Measurements from ENCODE around the gene PGPEP1.
"Not testable (repeated sequence)": the region's sequence is repeated elsewhere in the genome, so short reads cannot be mapped to it uniquely, and the experiment has no call there.

Gene PGPEP1

DNA sequence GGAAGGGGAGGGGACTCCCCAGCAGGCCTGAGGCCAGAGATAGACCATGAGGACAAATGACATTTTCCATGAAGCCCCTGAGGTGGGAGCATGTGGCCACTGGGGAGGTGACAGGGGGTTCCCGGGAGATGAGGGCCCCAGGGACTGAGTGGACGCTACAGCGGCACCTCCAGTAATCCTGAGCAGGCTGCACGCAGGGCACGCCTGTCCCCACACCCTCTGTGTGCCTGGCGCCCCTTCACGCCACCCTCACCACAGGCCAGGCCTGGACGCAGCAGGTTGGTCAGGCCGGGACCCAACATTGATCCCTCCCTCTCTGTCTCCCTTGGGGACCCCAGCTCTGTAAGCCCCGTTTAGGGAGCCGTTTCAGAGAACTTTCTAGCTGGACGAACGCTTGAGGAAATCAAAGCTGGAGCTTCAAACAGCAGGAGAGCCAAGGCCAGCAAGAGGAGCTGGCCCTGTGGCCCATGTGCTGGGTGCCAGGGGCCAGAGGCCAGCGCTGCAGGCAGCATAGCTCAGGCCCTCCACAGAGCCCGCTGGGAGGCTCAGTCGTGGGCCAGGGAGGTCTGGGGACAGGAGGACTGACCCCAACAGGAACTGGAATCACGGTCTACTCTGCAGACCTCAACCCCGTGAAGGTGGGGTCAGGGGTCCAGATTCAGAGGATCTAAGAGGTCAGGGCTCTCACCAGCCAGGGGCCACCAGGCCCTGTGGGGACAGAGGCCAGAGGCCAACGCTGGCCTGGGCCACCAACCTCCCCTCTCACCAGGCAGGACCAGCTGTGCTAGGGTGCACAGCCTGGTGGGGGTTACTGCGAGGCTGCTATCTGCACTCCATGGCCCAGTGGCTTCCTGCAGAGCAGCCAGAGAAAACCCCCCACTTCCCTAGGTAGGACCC, 32.1 kb upstream of the PGPEP1 start:
- DNase-seq = no peak

DNA sequence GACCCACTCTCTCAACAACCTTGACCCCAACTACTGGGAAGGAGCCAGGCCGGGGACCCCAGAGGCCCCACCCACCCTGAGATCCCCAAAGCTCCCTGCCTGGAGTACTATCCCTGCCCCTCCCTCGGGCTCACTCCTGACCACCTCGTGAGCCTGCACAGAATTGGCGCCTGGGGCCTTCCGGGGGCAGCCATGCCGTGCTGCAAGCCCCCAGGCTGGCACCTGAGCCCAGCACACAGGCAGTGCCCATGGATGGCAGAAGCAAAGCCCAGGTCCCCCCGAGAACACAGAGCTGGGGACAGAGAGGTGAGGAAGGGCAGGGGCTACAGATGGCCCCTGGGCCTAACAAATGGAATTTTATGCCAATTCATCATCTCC, 31.5 kb upstream of the PGPEP1 start:
- DNase-seq = no peak

DNA sequence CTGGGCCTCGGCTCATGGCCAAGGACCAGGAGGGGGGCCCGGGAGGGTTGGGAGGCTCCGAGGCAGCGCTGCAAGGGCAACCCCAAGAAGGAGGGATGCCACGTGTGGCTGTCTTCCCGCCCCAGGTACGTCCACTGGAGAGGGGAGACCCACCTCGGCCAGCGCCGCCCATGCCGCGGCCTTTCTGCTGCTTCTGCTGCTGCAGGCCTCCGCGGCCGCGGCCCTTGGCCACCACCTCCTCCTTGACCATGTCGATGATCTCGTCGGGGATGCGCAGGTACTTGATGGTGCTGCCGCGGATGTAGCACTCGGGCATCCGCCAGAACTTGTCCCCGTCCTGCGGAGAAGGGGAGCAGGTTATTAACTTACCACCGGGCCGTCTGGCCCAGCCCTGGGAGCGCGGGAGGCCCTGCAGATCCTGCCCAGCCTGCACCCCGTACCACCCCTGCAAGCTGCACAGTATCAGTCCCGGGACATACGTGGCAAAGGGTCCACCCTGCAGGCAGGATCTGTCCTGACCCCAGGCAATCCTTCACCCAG, 30.8 kb upstream of the PGPEP1 start:
- no peak for DNase-seq

DNA sequence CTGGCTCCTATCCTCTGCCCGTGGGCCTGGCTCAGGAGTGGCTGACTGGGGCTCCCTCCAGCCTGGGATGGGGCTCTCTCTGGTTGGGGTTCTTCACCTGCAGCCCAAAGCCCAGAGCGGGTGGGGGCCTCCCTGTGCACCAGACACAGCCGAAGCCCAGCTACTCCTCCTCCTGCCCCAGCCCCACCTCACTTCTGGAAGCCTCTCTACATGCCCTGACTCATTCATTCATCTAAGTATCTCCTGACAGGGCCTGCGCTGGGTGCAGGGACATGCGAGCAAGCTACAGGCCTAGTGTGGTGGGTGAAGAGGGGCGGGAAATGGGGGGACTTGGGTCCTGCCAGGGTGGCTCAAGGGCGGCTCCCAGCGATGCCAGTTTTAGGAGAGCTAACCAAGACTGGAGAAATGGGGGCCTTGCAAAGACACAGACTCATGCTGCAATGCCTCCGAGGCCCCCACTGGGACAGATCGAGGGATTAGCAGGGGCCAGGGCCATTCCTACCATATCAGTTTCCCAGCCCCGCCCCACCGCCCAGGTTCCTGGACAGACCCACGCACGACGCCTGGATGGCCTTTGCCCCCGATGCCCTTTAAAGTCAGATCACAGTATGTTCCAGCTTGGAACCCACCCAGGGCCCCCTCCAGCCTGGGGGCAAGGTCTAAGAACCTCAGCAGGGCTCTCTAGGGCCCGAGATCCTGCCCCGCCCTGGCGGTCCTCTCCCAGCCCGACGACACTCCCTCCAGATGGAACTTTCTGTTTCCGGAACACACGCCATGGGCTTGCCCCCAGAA, 30.1 kb upstream of the PGPEP1 start:
- no peak for DNase-seq

DNA sequence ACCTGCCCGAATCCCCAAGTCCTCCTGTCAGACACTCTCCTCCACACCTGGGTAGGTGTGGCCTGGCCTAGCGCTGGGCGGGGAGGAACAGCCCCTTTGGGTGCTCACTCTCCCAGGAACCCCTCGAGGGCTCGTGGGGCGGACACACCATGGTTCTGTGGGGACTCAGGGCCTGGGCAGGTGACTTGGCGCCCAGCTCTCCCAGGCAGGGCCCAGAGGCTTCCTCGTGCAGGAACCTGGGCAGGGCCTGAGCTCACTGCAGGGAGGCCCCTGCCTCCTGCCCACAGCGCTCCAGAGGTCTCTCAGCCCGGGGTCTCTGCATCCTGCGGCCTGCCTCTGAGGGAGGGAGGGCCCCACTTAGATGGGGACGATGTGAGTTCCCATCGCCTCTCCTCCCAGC, 29.4 kb upstream of the PGPEP1 start:
- DNase-seq = no peak

DNA sequence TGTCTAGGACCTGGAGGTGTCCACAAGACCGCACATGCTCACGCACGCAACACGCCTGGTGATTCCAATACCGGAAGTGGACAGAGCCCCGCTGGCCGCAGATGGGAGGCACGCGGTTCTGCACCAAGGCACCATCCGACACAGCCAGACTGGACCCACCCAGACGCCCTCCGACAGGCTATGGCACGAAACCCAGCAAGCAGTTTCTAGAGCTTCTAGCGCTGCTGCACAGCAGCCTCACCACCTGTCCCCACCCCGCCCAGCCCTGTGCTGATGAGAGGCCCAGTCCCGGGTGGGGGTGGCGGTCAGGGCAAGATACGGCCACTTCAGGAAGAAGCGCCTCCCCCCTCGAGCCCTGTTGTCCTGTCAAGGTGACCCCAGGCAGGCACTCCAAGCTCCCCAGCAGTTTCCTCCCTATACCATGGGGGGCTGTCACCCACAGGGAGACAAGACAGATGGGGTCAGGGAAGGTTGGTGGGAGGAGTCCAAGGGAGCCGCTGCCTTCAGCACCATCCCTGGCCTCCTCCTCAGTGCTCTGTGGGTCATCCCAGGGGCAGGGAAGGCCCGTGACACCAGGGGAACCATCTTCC, 28.8 kb upstream of the PGPEP1 start:
- no peak for DNase-seq

DNA sequence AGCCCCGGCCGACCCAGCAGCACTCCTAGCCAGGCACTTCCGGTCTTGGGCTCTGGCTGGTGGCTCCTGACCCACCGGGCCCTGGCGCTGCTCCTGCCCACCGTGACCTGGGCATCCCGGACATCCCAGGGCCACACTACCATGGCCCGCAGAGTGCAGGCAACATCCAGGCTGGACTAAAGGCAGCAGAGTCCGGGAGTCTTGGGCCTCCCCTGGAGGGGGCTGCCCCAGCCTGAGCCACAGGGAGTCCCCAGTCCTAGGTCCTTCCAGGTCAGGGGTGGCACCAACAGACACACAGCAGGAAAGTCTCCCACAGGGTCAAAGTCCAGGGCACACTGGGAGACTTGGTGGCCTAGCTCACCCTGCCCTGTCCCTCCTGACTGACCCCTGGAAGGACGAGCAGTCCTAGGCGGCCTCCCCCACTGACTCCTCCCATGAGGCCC, 28.3 kb upstream of the PGPEP1 start:
- no peak for DNase-seq

DNA sequence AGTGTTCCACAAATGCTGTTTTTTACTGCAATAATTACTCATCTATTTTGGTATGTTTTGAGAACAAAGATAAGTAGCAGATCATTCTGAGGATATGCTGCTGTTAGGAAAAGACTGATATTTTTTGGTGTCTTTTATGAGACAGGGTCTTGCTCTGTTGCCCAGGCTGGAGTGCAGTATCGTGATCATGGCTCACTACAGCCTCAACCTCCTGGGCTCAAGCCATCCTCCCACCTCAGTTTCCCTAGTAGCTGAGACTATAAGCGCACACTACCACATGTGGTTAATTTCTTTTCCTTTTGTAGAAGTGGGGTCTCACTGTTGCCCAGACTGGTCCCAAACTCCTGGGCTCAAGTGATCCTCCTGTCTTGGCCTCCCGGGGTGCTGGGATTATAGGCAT, 27.0 kb upstream of the PGPEP1 start:
- no peak for DNase-seq

DNA sequence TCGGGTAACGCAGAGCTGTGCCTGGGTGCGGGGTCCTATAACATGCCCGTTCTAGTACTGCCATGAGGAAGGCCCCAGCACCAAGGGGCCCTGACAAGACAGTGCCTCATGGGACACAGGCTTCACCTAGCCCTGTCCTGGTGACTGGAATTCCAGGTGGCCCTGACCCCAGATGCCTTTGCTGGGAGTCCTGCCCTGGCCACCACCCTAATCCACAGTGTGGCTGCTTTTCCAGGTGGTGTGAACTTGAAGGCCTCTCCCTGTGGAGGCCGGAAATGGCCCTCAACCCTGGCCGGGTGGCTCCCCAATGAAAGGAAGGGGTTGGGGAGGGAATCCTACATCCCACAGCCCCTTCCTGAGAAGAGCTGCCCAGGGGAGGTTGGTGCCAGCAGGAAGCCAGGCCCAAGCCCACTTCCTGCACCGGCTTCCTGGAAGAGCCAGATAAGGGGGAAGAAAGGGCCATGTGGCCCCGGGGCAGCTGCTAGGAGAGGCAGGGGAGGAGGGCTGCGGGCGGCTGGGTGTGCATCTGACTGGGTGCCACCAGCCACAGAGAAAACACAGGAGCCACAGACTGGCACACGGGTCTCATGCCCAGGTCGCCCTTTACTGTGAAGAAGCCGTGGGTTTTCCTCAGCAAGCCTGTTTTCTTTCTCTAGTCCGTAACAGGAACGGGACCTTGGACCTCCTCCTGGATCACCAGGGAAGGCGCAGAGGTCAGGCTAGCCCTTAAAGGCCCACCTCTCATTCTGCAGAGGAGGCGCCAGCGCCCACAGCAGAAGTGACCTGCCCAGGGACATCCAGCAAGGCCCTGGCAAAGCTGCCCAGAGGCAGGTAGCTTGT, 22.2 kb upstream of the PGPEP1 start:
- no peak for DNase-seq

DNA sequence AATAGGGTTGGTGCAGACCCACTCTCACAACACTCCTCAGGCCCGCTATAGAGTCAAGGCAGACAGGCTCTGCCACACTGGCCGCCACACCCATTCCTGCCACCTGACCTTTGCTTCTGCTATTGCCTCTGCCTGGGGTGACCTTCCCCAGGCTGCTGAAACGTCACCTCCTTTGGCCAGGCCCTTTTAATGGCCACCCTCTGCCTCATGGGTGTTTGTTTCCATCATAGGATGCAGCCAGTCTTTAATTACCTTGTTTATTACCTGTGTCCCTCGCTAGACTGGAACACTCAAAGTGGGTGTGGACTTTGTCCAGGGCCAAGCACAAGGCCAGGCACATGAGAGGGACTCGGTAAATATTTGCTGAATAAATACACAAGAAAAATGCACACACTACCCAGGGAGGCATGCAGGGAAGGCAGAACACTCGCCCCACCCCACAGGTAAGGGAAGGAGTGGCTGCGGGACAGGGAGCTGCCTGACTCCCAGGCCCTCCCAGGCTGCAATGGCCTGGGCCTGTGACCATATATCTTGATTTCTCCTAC, 20.7 kb upstream of the PGPEP1 start:
- DNase-seq = no peak

DNA sequence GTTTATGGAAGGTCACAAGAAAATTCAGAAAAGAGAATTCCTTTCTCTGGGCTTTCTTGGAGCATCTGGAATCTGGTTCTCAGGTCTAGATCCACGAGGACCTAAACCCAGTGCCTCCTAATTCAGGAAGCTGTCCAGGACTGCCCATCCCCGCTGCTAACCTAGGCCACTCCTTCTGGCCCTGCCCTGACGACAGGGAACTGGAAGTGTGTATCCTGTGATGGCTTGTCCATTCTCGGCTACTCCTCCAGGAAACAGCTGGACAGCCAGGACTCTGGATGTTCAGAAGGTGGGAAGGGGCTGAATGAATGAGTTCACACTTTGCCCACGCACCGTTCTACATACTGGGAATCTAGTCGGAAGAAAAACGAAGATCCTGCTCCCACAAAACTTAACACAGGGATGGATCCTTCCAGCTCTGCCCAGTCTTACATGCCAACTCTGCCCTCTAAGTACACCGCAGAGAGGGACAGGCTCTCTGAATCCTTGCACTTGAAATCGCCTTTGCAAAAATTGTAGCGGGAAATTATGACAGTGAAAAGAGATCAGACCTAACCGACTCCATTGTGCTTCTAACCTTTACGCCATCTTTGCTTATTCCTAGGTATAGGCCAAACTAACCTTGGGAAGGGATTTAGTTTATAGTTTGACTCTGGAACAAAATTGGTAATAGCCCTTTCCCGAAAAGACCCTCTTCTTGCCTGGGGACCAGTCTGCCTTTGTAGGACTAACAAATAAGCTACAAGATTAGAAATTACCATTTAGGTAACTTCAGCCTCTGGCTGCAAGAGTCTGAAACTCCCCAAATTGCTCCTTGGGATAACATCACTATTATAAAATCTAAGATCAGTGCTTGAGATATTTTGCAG, 19.3 kb upstream of the PGPEP1 start:
- no peak for DNase-seq

DNA sequence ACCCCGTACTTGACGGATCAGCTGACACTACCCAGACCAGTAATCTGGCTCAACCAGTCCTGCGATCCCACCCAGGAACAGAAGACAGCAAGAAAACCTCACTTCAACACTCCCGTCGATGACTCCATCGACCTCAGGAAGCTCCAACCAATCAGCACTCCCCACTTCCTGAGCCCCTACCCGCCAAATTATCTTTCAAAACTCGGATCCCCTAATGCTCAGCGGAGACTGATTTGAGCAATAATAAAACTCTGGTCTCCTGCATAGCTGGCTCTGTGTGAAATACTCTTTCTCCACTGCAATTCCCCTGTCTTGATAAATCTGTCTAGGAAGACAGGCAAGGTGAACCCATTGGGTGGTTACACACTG, 18.7 kb upstream of the PGPEP1 start:
- no peak for DNase-seq

DNA sequence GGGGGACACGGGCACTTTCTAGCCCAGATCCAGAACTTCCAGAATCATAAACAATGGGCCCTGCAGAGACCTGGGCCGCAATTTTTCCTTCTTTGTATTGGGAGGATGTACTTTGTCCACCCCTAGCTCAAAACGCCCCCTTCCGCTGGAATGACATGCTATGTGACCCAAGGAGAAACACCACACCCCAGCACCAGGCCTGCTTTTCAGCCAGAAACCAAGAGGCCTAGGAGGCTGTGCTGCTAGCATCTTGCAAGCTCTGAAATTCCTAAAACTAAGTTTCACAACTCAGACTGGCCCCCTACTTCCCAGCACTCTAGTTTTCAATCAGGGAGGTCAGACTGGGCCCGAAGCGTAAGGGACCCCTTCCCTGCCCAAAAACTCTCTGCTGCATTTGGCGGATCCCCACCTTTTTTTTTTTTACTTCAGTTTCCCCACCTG, 18.1 kb upstream of the PGPEP1 start:
- no peak for DNase-seq

DNA sequence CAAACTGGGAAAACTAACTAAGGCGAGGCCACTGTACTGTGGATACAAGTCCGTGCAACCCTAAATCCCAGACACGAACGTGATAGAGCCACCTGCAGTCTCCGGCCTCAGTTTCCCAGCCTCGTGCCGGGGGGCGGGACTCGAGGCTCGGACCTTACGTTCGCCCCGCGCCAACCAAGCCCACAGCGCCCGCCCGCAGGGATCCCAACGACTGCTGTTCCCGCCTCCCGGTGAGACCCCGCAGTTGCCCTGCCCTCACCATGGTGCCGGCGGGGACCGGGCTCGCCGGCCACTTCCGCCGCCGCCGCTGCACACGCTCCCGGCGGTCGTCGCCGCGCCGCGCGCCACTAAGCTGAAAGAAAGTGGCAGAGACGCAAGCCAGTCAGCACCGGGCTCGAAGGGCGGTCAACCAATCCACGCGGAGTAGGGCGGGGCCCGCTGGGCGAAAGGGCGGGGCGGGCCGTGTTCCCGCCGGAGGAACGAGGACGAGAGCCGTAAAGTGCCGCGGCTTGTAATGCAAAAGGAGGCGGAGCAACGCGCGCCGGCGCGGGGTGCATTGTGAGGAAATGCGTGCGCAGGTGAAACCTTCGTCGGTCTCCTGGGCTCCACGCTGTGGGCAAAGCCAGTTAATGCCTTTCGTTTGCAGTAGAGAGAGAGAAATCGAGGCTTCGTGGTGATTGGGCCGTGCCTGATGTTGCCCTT, 17.5 kb upstream of the PGPEP1 start, which contains the start of gene LSM4:
LSM4 (minus strand) TSS at position 318 of the 702 bp plus-strand sequence; CDS start at position 262, 56 bp downstream.
- peak; percentile 100 for DNase-seq

DNA sequence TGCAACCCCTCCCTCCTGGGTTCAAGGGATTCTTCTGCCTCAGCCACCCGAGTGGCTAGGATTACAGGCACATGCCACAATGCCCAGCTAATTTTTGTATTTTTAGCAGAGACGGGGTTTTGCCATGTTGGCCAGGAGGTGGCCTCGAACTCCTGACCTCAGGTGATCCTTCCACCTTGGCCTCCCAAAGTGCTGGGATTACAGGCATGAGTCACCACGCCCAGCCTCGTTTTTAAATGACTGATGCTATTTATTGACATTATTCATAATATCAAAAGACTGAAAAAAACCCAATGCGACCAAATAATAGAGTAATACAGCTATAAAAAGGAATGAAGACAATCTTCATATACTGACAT, 16.0 kb upstream of the PGPEP1 start:
- not testable (repeated sequence) for DNase-seq

DNA sequence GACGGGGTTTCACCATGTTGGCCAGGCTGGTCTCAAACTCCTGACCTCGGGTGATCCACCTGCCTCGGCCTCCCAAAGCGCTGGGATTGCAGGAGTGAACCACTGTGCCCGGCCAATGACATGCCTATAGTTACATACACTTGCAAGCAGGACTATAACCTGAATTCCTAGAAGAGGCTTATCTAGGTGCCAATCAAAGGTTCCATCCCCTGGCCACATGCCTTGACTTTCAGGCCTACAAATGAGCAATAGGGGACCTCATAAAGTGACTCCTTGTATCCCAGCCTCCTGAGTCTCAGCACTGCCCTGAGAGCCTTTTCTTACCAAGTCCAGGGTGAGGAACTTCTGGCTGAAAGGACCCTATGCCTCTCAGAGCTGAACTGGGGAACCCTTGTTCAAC, 13.6 kb upstream of the PGPEP1 start:
- no peak for DNase-seq

DNA sequence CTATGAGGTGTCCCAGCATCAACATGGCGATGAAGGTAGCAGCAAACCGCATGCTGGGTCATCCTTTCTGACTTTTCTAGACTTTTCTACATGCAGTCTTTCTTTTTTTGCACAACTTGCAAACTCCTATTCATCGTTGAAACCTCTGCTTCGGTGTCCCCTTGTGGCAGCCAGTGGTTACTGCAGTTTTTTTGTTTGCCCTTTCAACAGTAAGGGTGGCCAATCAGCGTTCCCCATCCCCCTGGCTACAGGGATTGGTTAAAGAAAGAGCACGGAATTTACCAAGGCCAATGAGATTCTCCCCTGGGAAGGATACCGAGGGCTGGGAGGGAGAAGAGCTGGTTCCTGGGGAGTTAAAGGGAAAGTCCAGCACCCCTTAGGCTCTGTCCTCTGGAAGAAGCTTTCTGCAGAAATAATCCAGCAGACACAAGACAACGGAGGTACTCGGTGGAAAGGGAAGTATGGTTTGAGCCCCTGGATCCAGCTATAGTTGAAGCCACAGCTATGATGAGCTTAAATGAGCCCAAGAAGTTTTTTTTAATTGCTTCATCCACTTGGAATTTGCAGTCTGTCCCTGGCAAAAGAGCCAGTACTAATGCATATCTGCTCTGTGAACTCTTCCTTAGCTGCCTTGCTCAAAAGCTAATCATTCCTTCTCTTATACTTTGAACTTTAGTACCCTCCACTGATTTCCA, 11.9 kb upstream of the PGPEP1 start:
- peak; percentile 87 for DNase-seq

DNA sequence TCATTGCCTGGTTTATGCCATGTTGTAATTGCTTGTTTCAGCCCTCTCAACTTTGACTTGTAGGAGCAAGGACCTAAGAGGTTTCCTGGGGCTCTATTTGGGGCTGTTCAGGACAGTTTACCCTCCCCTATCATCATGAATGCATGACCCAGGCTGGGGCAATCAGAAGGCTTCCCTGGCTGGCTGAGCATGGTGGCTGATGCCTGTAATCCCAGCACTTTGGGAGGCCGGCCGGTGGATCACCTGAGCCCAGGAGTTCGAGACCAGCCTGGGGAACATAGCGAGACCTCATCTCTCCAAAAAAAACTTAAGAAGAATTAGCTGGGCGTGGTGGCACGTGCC, 11.4 kb upstream of the PGPEP1 start:
- no peak for DNase-seq

DNA sequence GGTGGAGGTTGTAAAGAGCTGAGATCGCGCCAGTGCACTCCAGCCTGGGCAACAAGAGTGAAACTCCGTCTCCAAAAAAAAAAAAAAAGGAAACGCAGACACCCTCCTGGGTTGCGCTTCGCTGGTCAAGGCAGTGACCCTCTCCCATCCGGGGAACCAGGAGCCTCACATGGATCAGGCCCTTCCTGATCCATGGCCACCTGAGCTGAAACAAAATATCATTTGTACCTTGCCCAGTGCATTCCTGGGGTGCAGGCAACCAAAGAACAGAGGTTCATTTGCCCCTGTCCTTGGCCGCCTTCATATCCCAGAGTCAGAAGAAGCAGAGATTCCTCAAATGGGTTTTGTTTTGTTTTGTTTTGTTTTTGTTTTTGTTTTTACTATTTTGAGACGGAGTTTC, 9.5 kb upstream of the PGPEP1 start:
- no peak for DNase-seq

DNA sequence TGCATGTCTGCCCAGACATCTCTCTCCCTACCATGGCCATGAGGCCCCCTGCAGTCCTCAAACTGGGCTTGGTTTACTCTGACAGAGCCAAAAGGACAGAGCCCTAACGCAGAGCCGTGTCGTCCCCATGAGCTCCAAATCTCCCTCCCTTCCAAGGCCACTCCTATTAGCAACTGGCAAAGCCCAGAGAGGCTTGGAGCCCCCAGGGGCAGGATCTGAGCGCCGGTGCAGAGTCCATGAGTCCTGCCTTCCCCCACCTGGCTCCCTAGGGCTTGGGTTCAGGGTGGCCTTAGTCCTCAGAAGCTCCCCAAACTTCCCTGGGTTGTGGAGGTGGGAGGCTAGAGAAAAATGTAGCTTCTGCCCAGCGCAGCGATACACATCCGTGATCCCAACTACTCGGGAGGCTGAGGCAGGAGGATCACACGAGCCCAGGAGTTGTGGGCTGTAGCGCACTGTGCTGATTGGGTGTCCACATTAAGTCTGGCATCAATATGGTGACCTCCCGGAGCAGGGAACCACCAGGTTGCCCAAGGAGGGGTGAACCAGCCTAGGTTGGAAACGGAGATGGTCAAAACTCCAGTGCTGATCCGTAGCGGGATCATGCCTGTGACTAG, 7.4 kb upstream of the PGPEP1 start:
- no peak for DNase-seq
